Muscle layer of duodenum (tissue), 2 donors: Measurements from ENCODE around the gene BCL11B.
"Not testable (repeated sequence)": the region's sequence is repeated elsewhere in the genome, so short reads cannot be mapped to it uniquely, and the experiment has no call there.

Experiments
- H3K27ac ChIP-seq: one replicate; pipeline ENCODE4 v1.7.0; 2013; ENCODE audit warnings: mild to moderate bottlenecking, low read length
- H3K27me3 ChIP-seq: one replicate; pipeline ENCODE4 v1.7.0; 2013; ENCODE audit warnings: low read depth, mild to moderate bottlenecking, control low read depth, low read length
- H3K36me3 ChIP-seq, 2 donors: one replicate each; pipeline ENCODE4 v1.7.0; 2013; ENCODE audit warnings: low read length in 2 of 2, control low read depth in 1 of 2, mild to moderate bottlenecking in 1 of 2; ENCODE audit not compliant: insufficient read depth in 2 of 2, control insufficient read depth in 1 of 2
- H3K4me1 ChIP-seq, 2 donors: one replicate each; pipeline ENCODE4 v1.7.0; 2013; ENCODE audit warnings: low read length in 2 of 2, mild to moderate bottlenecking in 2 of 2, control low read depth in 1 of 2, moderate library complexity in 1 of 2; ENCODE audit not compliant: insufficient read depth in 2 of 2, control insufficient read depth in 1 of 2
- H3K4me3 ChIP-seq, 2 donors: one replicate each; pipeline ENCODE4 v1.7.0; 2013; ENCODE audit warnings: low read length in 2 of 2, low read depth in 1 of 2, mild to moderate bottlenecking in 1 of 2
- H3K9me3 ChIP-seq, 2 donors: one replicate each; pipeline ENCODE4 v1.7.0; 2013; ENCODE audit warnings: low read length in 2 of 2, control low read depth in 1 of 2, mild to moderate bottlenecking in 1 of 2; ENCODE audit not compliant: control insufficient read depth in 1 of 2
- donor health status: healthy.

Gene BCL11B

GRCh38 chr14:99188731-99189191 lies 83.2 kb downstream of the BCL11B start:
- Histone ChIP-seq H3K4me1 (peaks cover 8 to 13% of the 10 kb centered on the region in 2 donors), H3K4me3 (no peak overlapping the region), H3K36me3 (no peaks in the 10 kb centered on the region), H3K27me3 (no peaks in the 10 kb centered on the region), H3K27ac (no peak overlapping the region), H3K9me3 (no peaks in the 10 kb centered on the region)

GRCh38 chr14:99187858-99188257 lies 84.1 kb downstream of the BCL11B start:
- Histone ChIP-seq H3K36me3 (no peaks in the 10 kb centered on the region), H3K4me3 (no peak overlapping the region), H3K27ac (no peak overlapping the region), H3K4me1 (peaks cover 8 to 13% of the 10 kb centered on the region in 2 donors), H3K27me3 (no peaks in the 10 kb centered on the region), H3K9me3 (no peaks in the 10 kb centered on the region)

- Histone ChIP-seq H3K4me1 (peaks cover 8 to 9% of the 10 kb centered on the region in 2 donors), H3K36me3 (no peaks in the 10 kb centered on the region)
Observed at GRCh38 chr14:99186956-99187690, 84.9 kb downstream of the BCL11B start.

GRCh38 chr14:99186336-99186735 lies 85.7 kb downstream of the BCL11B start:
- not testable (repeated sequence) for H3K36me3 ChIP-seq, H3K27ac ChIP-seq, H3K27me3 ChIP-seq, H3K4me1 ChIP-seq, H3K9me3 ChIP-seq, H3K4me3 ChIP-seq

More at GRCh38 chr14:99186956-99187690, 84.9 kb downstream of the BCL11B start:
- no peaks in the 10 kb centered on the region for H3K9me3 ChIP-seq
- no peak overlapping the region for H3K4me3 ChIP-seq
- H3K27ac ChIP-seq: no peak overlapping the region
- H3K27me3 ChIP-seq: no peaks in the 10 kb centered on the region

- Histone ChIP-seq H3K36me3 (no peaks in the 10 kb centered on the region), H3K27me3 (no peaks in the 10 kb centered on the region), H3K9me3 (no peaks in the 10 kb centered on the region), H3K4me1 (no peaks in the 10 kb centered on the region), H3K4me3 (no peak overlapping the region), H3K27ac (no peak overlapping the region)
Observed at GRCh38 chr14:99185436-99186068, 86.4 kb downstream of the BCL11B start.

- H3K9me3 ChIP-seq: no peaks in the 10 kb centered on the region
- no peak overlapping the region for H3K27ac ChIP-seq
- no peaks in the 10 kb centered on the region for H3K4me1 ChIP-seq
- no peaks in the 10 kb centered on the region for H3K27me3 ChIP-seq
- no peak overlapping the region for H3K4me3 ChIP-seq
- H3K36me3 ChIP-seq: no peaks in the 10 kb centered on the region
Observed at GRCh38 chr14:99183716-99184115, 88.3 kb downstream of the BCL11B start.

GRCh38 chr14:99183311-99183710 lies 88.7 kb downstream of the BCL11B start:
- H3K36me3 ChIP-seq: no peaks in the 10 kb centered on the region
- no peaks in the 10 kb centered on the region for H3K27me3 ChIP-seq
- no peak overlapping the region for H3K4me3 ChIP-seq
- no peaks in the 10 kb centered on the region for H3K4me1 ChIP-seq
- no peak overlapping the region for H3K27ac ChIP-seq
- no peaks in the 10 kb centered on the region for H3K9me3 ChIP-seq

GRCh38 chr14:99182548-99183250 lies 89.3 kb downstream of the BCL11B start:
- Histone ChIP-seq H3K4me3 (no peak overlapping the region), H3K4me1 (no peaks in the 10 kb centered on the region), H3K27ac (no peak overlapping the region), H3K9me3 (no peaks in the 10 kb centered on the region), H3K36me3 (no peaks in the 10 kb centered on the region), H3K27me3 (no peaks in the 10 kb centered on the region)

GRCh38 chr14:99181804-99182520 lies 90.0 kb downstream of the BCL11B start:
- H3K4me1 ChIP-seq: no peaks in the 10 kb centered on the region
- no peak overlapping the region for H3K27ac ChIP-seq
- no peak overlapping the region for H3K4me3 ChIP-seq
- H3K9me3 ChIP-seq: no peaks in the 10 kb centered on the region
- H3K27me3 ChIP-seq: no peaks in the 10 kb centered on the region
- no peaks in the 10 kb centered on the region for H3K36me3 ChIP-seq

- Histone ChIP-seq H3K36me3 (no peaks in the 10 kb centered on the region), H3K27ac (no peak overlapping the region), H3K4me3 (no peak overlapping the region), H3K27me3 (no peaks in the 10 kb centered on the region), H3K9me3 (no peaks in the 10 kb centered on the region), H3K4me1 (no peaks in the 10 kb centered on the region)
Observed at GRCh38 chr14:99181241-99181640, 90.8 kb downstream of the BCL11B start.

GRCh38 chr14:99179946-99180345 lies 92.1 kb downstream of the BCL11B start:
- H3K27ac ChIP-seq: no peak overlapping the region
- H3K4me3 ChIP-seq: no peak overlapping the region
- no peaks in the 10 kb centered on the region for H3K36me3 ChIP-seq
- H3K27me3 ChIP-seq: no peaks in the 10 kb centered on the region
- no peaks in the 10 kb centered on the region for H3K9me3 ChIP-seq
- no peaks in the 10 kb centered on the region for H3K4me1 ChIP-seq
